GM06990 (cell line): ENCODE data around the gene MSANTD2.

ENCODE experiments used
- DNase-seq: peaks from one replicate; pipeline ENCODE4 v3.0.0-alpha.2; 2011; ENCODE audit not compliant: insufficient read length; ENCODE audit errors: extremely low read depth
- H3K27me3 ChIP-seq: replicated peaks from 2 replicates; pipeline ENCODE4 v1.6.0; 2011; ENCODE audit warnings: low read length; ENCODE audit not compliant: control insufficient read depth, insufficient read depth
- H3K36me3 ChIP-seq: 2 replicates; pipeline ENCODE4 v1.5.1; 2011; ENCODE audit warnings: low read length; ENCODE audit not compliant: control insufficient read depth, insufficient read depth
- H3K4me3 ChIP-seq: replicated peaks from 2 replicates; pipeline ENCODE4 v1.5.1; 2011; ENCODE audit warnings: low read depth, mild to moderate bottlenecking, control low read depth, low read length
- CTCF ChIP-seq: IDR thresholded peaks from 2 replicates; pipeline ENCODE4 v1.5.1; 2011; ENCODE audit warnings: low read length, control low read depth, mild to moderate bottlenecking, inconsistent platforms; ENCODE audit not compliant: insufficient read depth, poor library complexity, severe bottlenecking

The MSANTD2 gene

DNA sequence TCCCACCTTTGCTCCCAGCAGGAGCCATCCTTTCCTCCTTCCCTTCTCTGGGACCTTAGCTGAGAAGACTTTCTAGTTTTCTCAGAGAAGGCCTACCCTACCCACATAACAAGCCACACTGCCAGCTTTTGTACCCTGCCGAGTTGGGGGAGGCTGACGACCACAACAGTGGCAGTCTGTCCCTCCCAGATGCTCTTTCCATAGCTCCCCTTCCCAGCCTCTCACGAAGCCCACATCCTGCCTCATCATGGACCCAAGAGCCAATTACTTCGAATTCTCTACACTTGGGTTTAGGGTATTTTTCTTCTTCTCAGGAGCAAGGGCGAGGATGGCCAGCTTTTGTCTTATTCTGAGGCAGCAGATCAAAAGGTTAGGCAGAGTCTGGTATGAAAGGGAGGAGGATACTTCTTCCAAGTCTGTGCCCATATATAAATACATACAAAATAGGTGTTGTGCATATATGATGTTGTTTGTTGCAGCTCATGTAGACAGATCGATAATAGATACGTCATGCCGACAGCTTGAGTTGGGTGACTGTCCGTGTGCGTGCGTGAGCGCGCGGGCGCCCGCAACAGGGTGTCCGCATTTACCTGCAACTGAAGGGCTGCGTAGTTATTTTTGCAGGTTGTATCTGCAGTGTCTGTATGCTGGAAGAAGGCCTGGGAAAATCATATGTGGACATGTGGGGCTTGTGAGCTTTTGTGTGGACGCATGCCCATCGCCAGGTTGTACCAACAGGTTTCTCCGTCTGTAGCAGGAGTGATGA is 61.3 kb downstream of the MSANTD2 start:
- TF ChIP-seq CTCF = no peak
- DNase-seq = no peak
- Histone ChIP-seq H3K27me3 (no peaks in the 10 kb centered on the region; the same call in none of the 2 replicates), H3K36me3 (no peaks in the 10 kb centered on the region), H3K4me3 (no peak overlapping the region; the same call in 1 of the 2 replicates)

DNA sequence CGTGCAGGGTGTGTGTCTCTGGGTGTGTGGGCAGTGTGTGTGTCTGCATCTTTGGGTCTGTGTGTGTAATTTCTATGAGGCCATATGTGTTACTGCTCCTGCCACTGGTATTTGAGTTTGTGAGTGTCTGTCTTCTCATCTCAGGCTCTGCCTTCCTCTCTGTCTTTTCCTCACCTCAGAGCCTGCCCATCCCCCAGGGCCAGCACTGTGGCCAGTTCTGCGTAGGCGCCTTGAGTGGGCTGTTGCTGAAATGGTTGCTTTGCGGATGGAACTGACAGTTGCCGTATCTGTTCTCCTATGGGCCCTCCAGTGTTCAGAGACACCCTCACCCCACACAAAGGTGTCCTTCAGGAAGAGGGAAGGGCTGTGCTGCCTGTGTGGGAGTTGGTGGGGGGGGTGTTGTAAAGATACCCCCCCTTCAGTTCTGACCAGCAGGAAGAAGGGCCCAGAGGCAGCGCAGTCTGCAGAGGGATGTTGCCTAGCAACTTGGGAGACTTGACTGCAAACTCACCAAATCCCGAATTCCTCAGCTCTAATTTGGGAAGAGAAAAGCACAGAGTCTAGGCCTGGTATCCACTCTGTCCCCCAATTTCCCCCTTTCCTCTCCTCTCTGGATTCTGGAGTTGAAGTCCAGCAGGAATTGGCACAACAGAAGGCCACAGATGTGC is 62.4 kb downstream of the MSANTD2 start:
- H3K27me3 ChIP-seq = no peaks in the 10 kb centered on the region; the same call in none of the 2 replicates
- H3K36me3 ChIP-seq = no peaks in the 10 kb centered on the region
- DNase-seq = no peak

DNA sequence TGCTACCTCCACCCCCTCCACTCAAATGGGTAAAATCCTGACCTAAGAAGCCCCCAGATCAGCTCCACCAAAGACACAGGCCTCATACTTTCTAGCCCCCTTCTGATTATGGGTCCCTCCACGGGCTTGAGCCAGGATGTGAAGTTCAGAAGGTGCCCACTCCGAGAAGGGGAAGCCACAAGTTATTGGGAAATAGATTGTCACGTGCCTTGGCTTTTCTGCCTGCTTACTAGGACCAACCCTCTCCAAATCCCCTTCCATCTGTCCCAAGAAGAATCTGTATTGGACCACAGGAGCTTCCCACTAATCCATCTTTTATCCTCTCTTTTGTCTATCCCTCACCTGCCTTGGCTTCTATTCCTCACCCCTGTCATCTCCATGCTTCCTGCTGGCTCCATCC is 63.5 kb downstream of the MSANTD2 start:
- DNase-seq = no peak
- no peaks in the 10 kb centered on the region for H3K36me3 ChIP-seq
- H3K4me3 ChIP-seq = no peak overlapping the region
- no peaks in the 10 kb centered on the region; the same call in none of the 2 replicates for H3K27me3 ChIP-seq
- no peak for TF ChIP-seq CTCF

More for the DNA sequence above, 62.4 kb downstream of the MSANTD2 start:
- H3K4me3 ChIP-seq = no peak overlapping the region
- TF ChIP-seq CTCF = no peak

DNA sequence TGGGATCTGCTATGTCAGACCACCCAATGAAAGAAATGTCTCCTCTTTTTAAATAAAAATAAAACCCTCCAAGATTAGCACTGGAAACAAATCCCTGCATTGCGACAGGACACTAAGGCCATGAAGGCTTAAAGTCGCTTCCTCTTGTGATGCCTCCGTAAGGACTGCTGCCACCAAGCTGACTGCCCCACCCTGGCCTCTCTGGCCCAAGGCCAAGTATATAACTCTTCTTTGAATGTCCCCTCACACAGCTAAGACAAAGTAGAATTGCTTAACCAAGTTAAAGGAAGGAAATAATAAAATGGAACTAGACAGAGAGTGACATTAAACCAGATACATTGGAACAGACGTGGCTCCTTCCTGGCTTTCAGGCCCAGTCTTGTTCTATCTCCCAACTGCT is 68.0 kb downstream of the MSANTD2 start:
- Histone ChIP-seq H3K4me3 (no peak overlapping the region), H3K36me3 (no peaks in the 10 kb centered on the region), H3K27me3 (no peaks in the 10 kb centered on the region; the same call in 1 of the 2 replicates)
- no peak for DNase-seq
- no peak for TF ChIP-seq CTCF

DNA sequence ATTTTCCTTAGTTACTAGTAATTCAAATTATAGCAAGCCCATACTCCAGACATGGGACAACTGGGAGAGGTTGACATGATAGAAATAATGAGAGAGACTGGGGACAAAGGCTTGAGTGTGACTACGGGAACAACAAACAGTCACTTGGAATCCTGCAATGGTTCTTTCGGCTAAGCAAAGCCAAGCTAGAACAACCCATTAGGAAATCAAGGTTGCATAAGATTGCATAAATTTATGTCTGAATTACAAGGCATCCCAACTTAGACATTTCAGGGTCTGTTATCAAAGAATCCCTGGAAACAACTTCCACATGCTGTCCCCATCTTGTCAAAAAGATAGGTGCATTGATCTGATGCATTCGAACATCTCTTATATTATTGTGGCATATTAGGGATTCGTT is 70.6 kb downstream of the MSANTD2 start:
- no peak for DNase-seq
- H3K27me3 ChIP-seq = no peaks in the 10 kb centered on the region; the same call in 1 of the 2 replicates
- H3K36me3 ChIP-seq = no peaks in the 10 kb centered on the region
- no peak overlapping the region for H3K4me3 ChIP-seq
- no peak for TF ChIP-seq CTCF
